ENCODE results near the gene TRPM7.
A peak's percentile ranks its signal among the peaks of the same experiment; 100 is the strongest.
"Not testable (repeated sequence)": the region's sequence is repeated elsewhere in the genome, so short reads cannot be mapped to it uniquely, and the experiment has no call there.

Gene TRPM7, protein sequence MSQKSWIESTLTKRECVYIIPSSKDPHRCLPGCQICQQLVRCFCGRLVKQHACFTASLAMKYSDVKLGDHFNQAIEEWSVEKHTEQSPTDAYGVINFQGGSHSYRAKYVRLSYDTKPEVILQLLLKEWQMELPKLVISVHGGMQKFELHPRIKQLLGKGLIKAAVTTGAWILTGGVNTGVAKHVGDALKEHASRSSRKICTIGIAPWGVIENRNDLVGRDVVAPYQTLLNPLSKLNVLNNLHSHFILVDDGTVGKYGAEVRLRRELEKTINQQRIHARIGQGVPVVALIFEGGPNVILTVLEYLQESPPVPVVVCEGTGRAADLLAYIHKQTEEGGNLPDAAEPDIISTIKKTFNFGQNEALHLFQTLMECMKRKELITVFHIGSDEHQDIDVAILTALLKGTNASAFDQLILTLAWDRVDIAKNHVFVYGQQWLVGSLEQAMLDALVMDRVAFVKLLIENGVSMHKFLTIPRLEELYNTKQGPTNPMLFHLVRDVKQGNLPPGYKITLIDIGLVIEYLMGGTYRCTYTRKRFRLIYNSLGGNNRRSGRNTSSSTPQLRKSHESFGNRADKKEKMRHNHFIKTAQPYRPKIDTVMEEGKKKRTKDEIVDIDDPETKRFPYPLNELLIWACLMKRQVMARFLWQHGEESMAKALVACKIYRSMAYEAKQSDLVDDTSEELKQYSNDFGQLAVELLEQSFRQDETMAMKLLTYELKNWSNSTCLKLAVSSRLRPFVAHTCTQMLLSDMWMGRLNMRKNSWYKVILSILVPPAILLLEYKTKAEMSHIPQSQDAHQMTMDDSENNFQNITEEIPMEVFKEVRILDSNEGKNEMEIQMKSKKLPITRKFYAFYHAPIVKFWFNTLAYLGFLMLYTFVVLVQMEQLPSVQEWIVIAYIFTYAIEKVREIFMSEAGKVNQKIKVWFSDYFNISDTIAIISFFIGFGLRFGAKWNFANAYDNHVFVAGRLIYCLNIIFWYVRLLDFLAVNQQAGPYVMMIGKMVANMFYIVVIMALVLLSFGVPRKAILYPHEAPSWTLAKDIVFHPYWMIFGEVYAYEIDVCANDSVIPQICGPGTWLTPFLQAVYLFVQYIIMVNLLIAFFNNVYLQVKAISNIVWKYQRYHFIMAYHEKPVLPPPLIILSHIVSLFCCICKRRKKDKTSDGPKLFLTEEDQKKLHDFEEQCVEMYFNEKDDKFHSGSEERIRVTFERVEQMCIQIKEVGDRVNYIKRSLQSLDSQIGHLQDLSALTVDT (N-terminal part only)

DNA sequence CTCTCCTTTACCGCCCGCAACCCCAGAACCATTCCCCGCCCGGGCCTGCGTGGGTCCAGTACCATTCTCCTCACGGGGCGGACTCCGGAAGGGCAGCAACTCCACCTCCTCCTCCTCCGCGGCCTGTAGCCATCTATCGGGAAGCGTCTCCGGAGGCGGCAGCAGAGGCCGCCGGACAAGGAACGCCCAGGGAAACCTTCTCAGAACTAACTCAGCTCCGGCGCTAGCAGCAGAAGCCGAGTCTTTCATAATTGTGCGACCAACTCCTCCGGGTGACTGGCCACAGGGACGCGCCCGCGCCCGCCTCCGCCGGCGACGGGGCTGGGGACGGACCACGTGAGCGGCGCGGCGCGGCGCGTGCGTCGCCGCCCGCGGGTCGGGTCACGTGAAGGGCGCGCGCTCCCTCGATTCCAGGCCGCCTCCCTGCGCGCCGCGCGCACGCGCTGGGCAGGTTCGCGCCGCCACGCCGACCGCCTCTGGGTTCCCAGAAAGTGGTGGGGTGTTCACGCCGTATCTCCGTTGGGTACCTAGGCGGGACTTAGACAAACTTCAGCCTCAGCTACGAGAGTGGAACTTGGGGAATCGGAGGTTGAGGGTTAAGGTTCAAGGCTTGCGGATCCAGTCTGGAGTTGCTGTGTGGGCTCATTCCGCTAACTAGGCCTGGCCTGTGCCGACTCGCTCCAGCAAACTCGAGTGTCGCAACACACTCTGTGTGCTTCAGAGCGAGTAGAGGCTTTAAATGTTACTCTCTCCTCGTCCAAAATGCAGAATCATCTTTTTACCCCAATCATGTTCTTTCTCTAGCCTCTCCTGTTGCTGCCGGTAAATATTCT, at the start of gene TRPM7:
Gene TRPM7, minus strand, starts transcription at position 329 of the 833 bp plus-strand sequence. Its CDS starts 264 bp downstream, at position 65.
- peak; percentile 67 to 93 for DNase-seq

- no peak for DNase-seq
Measured at GRCh38 chr15:50735156-50735555, 48.6 kb upstream of the TRPM7 start.

GRCh38 chr15:50726315-50726714, 39.7 kb upstream of the TRPM7 start:
- DNase-seq = no peak

- DNase-seq = no peak
Measured at GRCh38 chr15:50718700-50719125, 32.1 kb upstream of the TRPM7 start.

- no peak for DNase-seq
Measured at GRCh38 chr15:50712018-50712417, 25.4 kb upstream of the TRPM7 start.

DNA sequence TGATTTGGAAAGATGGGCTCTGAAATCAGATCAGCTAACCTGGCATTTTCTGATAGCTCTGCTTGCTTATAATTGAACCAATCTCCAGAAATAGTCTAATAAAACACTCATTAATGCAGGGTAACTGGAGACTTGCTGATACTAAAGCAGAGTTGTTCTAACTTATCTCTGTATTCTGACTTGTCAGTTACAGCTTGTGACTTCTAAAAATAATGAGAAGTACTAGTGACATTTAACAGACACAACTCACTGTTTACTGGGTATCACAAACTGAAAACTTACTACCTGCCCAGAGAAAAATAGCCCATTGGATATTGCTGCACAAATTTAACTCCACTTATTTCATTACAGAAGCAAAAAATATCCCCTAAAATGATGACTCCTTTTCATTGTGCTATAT, 24.0 kb upstream of the TRPM7 start:
- DNase-seq = no peak

GRCh38 chr15:50707878-50708427, 21.4 kb upstream of the TRPM7 start:
- DNase-seq = no peak

DNA sequence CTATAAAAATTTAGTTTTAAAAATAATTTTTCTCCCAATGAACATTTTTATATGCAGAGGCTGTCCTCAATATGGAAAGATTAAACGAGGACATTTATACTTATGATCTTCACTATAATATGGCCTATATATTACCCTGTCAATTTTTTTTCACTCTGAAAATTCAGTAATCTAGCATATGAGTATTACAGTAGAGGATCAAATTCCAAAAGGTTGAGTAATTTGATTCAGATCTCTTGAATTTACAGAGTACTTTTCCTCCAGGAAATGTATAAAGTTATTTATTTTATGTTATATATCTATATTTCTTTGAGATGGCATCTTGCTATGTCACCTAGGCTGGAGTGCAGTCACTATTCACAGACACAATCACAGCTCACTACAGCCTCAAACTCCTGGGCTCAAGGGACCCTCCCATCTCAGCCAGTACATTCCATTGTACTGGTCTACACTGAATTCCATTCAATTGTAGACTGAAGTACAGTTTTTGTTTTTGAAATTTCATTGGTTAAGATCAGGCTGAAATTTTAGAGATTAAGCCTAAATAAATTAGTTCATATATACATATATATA, 16.3 kb upstream of the TRPM7 start:
- no peak for DNase-seq

- DNase-seq = no peak
Measured at GRCh38 chr15:50698101-50698500, 11.5 kb upstream of the TRPM7 start.

DNA sequence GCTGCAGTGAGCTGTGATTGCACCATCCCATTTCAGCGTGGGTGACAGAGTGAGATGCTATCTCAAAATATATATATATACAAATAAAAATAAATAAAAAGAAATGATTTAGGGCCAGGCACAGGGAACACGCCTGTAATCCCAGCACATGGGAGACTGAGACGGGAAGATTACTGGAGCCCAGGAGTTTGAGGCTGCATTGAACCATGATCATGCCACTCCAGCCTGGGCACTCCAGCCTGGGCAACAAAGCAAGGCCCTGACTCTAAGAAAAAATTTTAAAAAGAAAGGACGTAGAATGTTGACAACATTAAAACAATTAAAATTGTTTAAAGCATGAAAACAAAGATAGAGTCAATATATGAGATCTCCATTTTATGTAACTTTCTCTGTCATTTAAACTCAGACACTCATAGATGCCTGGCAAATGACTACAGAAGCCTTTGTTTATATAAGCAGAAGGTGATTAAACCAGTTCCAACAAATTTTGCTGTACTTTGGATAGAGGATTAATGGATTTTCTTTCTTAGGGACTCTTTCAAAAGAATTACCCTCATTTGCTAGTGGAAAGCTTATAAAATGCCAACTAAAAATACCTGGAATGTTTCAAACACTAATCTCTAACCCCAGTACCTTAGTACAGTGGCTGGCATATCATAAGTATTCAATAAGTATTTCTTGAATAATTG, 10.7 kb upstream of the TRPM7 start:
- DNase-seq = no peak

GRCh38 chr15:50694634-50695165, 8.1 kb upstream of the TRPM7 start:
- DNase-seq = not testable (repeated sequence)

- peak in 1 of 2 experiments; percentile 27 for DNase-seq
Measured at GRCh38 chr15:50687302-50687902, 805 bp upstream of the TRPM7 start.

- DNase-seq = peak; percentile 67 to 84
Measured at GRCh38 chr15:50685976-50686468, 575 bp downstream of the TRPM7 start.

DNA sequence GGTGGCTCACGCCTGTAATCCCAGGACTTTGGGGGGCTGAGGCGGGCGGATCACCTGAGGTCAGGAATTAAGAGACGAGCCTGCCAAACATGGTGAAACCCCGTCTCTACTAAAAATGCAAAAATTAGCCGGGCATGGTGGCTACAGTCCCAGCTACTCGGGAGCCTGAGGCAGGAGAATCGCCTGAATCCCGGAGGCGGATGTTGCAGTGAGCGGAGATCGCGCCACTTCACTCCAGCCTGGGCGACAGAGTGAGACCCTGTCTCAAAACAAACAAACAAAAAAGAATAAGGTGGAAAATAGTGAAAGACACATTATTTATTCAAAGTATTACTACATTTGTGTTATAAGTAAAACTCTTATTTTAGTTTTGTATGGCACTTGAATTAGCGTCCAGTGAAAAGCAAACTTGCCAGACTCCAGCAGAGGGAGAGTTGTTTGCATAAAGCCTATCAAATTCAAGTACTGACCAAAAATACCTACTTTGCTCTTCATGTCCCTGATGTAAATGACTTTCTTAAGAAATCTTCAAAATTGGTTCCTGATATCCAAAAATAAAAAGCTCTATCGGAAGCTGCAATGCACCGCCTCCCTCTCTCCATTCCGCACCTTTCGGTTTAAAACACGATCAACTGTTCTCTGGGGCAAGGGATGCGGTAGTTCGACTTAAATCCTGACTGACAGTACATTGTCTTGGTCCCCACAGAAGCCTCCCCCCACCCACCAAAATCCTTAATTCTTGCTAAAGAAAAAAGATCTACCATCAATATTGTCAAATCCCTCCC, 1.2 kb downstream of the TRPM7 start:
- peak; percentile 3 to 16 for DNase-seq

DNA sequence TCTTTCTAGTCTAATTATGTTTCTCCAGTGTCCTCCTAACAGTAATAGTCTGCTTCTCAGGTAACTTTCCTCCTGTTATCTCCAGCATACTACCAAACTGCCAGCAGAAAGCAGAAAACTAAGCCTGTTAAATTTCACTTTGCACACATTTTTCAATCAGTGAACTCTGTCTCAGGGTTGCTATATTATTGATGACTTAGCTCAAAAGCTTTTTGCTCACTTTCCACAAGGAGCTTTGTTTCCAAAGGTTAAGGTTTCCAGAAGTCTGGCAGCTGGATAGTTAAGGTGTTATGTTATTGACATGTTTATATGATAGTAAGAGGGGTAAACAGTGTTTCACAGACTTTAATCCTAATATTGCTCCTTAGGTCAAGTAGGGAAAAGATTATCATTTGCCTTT, 5.1 kb downstream of the TRPM7 start:
- no peak for DNase-seq

- DNase-seq = no peak
Measured at GRCh38 chr15:50676799-50677483, 9.7 kb downstream of the TRPM7 start.

- DNase-seq = peak; percentile 25 to 45
Measured at GRCh38 chr15:50675535-50676144, 11.0 kb downstream of the TRPM7 start.

DNA sequence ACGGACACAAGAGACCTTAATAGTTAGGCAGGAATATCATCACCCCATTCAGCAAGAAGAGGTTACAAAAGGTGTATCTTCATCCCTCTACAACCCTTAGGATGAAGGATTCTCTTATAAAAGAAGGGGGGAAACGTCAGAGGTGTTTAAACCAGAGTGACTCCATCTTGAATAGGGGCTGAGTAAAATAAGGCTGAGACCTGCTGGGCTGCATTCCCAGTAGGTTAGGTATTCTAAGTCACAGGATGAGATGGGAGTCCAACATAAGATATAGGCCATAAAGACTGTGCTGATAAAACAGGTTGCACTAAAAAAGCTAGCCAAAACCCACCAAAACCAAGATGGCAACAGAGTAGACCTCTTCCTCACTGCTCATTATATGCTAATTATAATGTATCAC, 16.5 kb downstream of the TRPM7 start:
- DNase-seq = no peak
